HUES64 (cell line): ENCODE measurements around the gene ERC2.

Experiments
- H3K27ac ChIP-seq: 2 replicates; pipeline ENCODE4 v1.7.0; 2013; ENCODE audit warnings: low read depth, low read length, inconsistent platforms
- H3K27me3 ChIP-seq: 2 replicates; pipeline ENCODE4 v1.6.1; 2013; ENCODE audit warnings: mild to moderate bottlenecking, low read length; ENCODE audit not compliant: insufficient read depth
- H3K36me3 ChIP-seq: 2 replicates; pipeline ENCODE4 v1.6.1; 2013; ENCODE audit warnings: mild to moderate bottlenecking, low read length; ENCODE audit not compliant: insufficient read depth
- H3K4me1 ChIP-seq: 2 replicates; pipeline ENCODE4 v1.6.1; 2013; ENCODE audit warnings: mild to moderate bottlenecking, low read length, moderate library complexity; ENCODE audit not compliant: insufficient read depth
- H3K4me3 ChIP-seq: 2 replicates; pipeline ENCODE4 v1.5.1; 2013; ENCODE audit warnings: mild to moderate bottlenecking, low read length, moderate library complexity
- H3K9ac ChIP-seq: 2 replicates; pipeline ENCODE4 v1.6.1; 2013; ENCODE audit warnings: mild to moderate bottlenecking, low read depth, low read length
- H3K9me3 ChIP-seq: 2 replicates; pipeline ENCODE4 v1.6.1; 2013; ENCODE audit warnings: low read depth, low read length; ENCODE audit not compliant: insufficient read depth
- WGBS: fragments of 150-250, 120-280 bp; methylation state at CpG from one replicate; pipeline ENCODE4 v1.1.7; 2013; ENCODE audit warnings: missing lambda C conversion rate; 5-methylcytosine and 5-hydroxymethylcytosine counted together

Gene ERC2

GRCh38 chr3:56406826-56407515 is 61.3 kb downstream of the ERC2 start:
- H3K4me1 ChIP-seq, result no peaks in the 10 kb centered on the region
- no peak overlapping the region for H3K4me3 ChIP-seq
- H3K9ac ChIP-seq, result no peak overlapping the region
- H3K9me3 ChIP-seq, result no peaks in the 10 kb centered on the region
- WGBS, result 90% methylated on average over 4 of the region's 4 CpGs
- H3K36me3 ChIP-seq, result no peaks in the 10 kb centered on the region
- H3K27me3 ChIP-seq, result no peaks in the 10 kb centered on the region
- no peak overlapping the region for H3K27ac ChIP-seq

GRCh38 chr3:56404884-56405283 is 63.4 kb downstream of the ERC2 start:
- 92% methylated on average over 3 of the region's 3 CpGs for WGBS
- H3K4me1 ChIP-seq, result peaks cover 1% of the 10 kb centered on the region; the same call in 1 of the 2 replicates
- no peak overlapping the region for H3K4me3 ChIP-seq
- no peak overlapping the region for H3K9ac ChIP-seq
- H3K9me3 ChIP-seq, result no peaks in the 10 kb centered on the region
- no peaks in the 10 kb centered on the region for H3K27me3 ChIP-seq
- no peak overlapping the region for H3K27ac ChIP-seq
- no peaks in the 10 kb centered on the region for H3K36me3 ChIP-seq

- no peak overlapping the region for H3K27ac ChIP-seq
- WGBS, result 95% methylated on average over 2 of the region's 2 CpGs
- H3K9ac ChIP-seq, result no peak overlapping the region
- no peaks in the 10 kb centered on the region for H3K36me3 ChIP-seq
- H3K4me3 ChIP-seq, result no peak overlapping the region
- H3K27me3 ChIP-seq, result no peaks in the 10 kb centered on the region
- no peaks in the 10 kb centered on the region for H3K9me3 ChIP-seq
- peaks cover 12% of the 10 kb centered on the region for H3K4me1 ChIP-seq
Observed at GRCh38 chr3:56398659-56399058, 69.6 kb downstream of the ERC2 start.

GRCh38 chr3:56397798-56398197 is 70.5 kb downstream of the ERC2 start:
- peaks cover 12% of the 10 kb centered on the region for H3K4me1 ChIP-seq
- H3K36me3 ChIP-seq, result no peaks in the 10 kb centered on the region
- H3K9me3 ChIP-seq, result no peaks in the 10 kb centered on the region
- WGBS, result 100% methylated on average over 1 of the region's 2 CpGs
- no peaks in the 10 kb centered on the region for H3K27me3 ChIP-seq
- H3K27ac ChIP-seq, result no peak overlapping the region
- H3K4me3 ChIP-seq, result no peak overlapping the region
- no peak overlapping the region for H3K9ac ChIP-seq

GRCh38 chr3:56389183-56389830 is 79.0 kb downstream of the ERC2 start:
- WGBS, result 93% methylated on average over 3 of the region's 3 CpGs
- Histone ChIP-seq H3K4me1 (no peaks in the 10 kb centered on the region), H3K9ac (no peak overlapping the region), H3K9me3 (no peaks in the 10 kb centered on the region), H3K27ac (no peak overlapping the region), H3K27me3 (no peaks in the 10 kb centered on the region), H3K36me3 (no peaks in the 10 kb centered on the region), H3K4me3 (no peak overlapping the region)

GRCh38 chr3:56383092-56383491 is 85.2 kb downstream of the ERC2 start:
- no peaks in the 10 kb centered on the region for H3K27me3 ChIP-seq
- no peaks in the 10 kb centered on the region for H3K4me1 ChIP-seq
- no peak overlapping the region for H3K9ac ChIP-seq
- H3K4me3 ChIP-seq, result no peak overlapping the region
- no peak overlapping the region for H3K27ac ChIP-seq
- no peaks in the 10 kb centered on the region for H3K9me3 ChIP-seq
- H3K36me3 ChIP-seq, result no peaks in the 10 kb centered on the region
- 85% methylated on average over 3 of the region's 3 CpGs for WGBS

GRCh38 chr3:56379723-56380287 is 88.5 kb downstream of the ERC2 start:
- Histone ChIP-seq H3K9ac (no peak overlapping the region), H3K9me3 (peaks cover 8% of the 10 kb centered on the region), H3K4me3 (no peak overlapping the region), H3K36me3 (no peaks in the 10 kb centered on the region), H3K4me1 (no peaks in the 10 kb centered on the region), H3K27me3 (no peaks in the 10 kb centered on the region), H3K27ac (no peak overlapping the region)
- 90% methylated on average over 7 of the region's 7 CpGs for WGBS

- no peak overlapping the region for H3K4me3 ChIP-seq
- H3K9me3 ChIP-seq, result peaks cover 8% of the 10 kb centered on the region
- no peaks in the 10 kb centered on the region for H3K27me3 ChIP-seq
- H3K27ac ChIP-seq, result no peak overlapping the region
- no peaks in the 10 kb centered on the region for H3K36me3 ChIP-seq
- WGBS, result 92% methylated on average over 3 of the region's 3 CpGs
- H3K9ac ChIP-seq, result no peak overlapping the region
- H3K4me1 ChIP-seq, result peaks cover 21% of the 10 kb centered on the region
Observed at GRCh38 chr3:56375654-56376053, 92.6 kb downstream of the ERC2 start.

GRCh38 chr3:56373386-56373785 is 94.9 kb downstream of the ERC2 start:
- Histone ChIP-seq H3K4me1 (peaks cover 21% of the 10 kb centered on the region), H3K4me3 (no peak overlapping the region), H3K27ac (peak overlapping the region; percentile 65), H3K36me3 (no peaks in the 10 kb centered on the region), H3K27me3 (no peaks in the 10 kb centered on the region), H3K9me3 (peaks cover 8% of the 10 kb centered on the region), H3K9ac (peak overlapping the region; percentile 13; the same call in 1 of the 2 replicates)
- 77% methylated on average over 1 of the region's 1 CpG for WGBS

GRCh38 chr3:56370991-56371775 is 97.1 kb downstream of the ERC2 start:
- H3K9me3 ChIP-seq, result peaks cover 8% of the 10 kb centered on the region
- H3K27ac ChIP-seq, result no peak overlapping the region
- H3K36me3 ChIP-seq, result no peaks in the 10 kb centered on the region
- H3K9ac ChIP-seq, result no peak overlapping the region
- 93% methylated on average over 3 of the region's 3 CpGs for WGBS
- H3K4me3 ChIP-seq, result no peak overlapping the region
- H3K27me3 ChIP-seq, result no peaks in the 10 kb centered on the region
- H3K4me1 ChIP-seq, result peaks cover 32% of the 10 kb centered on the region

GRCh38 chr3:56369914-56370313 is 98.4 kb downstream of the ERC2 start:
- Histone ChIP-seq H3K27ac (no peak overlapping the region), H3K36me3 (no peaks in the 10 kb centered on the region), H3K4me1 (peaks cover 33% of the 10 kb centered on the region), H3K27me3 (no peaks in the 10 kb centered on the region), H3K9ac (no peak overlapping the region), H3K9me3 (no peaks in the 10 kb centered on the region), H3K4me3 (no peak overlapping the region)
- 96% methylated on average over 3 of the region's 3 CpGs for WGBS
